ENCODE data around the gene OR2L3. TPM values are rescaled to one million over a fixed set of nuclear protein-coding genes. Genes with fewer than 3 reads are reported as not detected.

Gene OR2L3, protein sequence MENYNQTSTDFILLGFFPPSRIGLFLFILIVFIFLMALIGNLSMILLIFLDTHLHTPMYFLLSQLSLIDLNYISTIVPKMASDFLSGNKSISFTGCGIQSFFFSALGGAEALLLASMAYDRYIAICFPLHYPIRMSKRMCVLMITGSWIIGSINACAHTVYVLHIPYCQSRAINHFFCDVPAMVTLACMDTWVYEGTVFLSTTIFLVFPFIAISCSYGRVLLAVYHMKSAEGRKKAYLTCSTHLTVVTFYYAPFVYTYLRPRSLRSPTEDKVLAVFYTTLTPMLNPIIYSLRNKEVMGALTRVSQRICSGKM
- total RNA-seq (2014; rRNA removed) (0.15 TPM in 1 of 2 replicates, not detected in the other), Bru-seq, nascent RNA (percentile 28 among the genes with signal in this experiment), BruChase-seq, experiment 1, labeled RNA remaining after a 6-hour chase (percentile 34 among the genes with signal in this experiment), BruChase-seq, experiment 2, labeled RNA remaining after a 2-hour chase (percentile 44 among the genes with signal in this experiment)
- long read RNA-seq = 0 reads

DNA sequence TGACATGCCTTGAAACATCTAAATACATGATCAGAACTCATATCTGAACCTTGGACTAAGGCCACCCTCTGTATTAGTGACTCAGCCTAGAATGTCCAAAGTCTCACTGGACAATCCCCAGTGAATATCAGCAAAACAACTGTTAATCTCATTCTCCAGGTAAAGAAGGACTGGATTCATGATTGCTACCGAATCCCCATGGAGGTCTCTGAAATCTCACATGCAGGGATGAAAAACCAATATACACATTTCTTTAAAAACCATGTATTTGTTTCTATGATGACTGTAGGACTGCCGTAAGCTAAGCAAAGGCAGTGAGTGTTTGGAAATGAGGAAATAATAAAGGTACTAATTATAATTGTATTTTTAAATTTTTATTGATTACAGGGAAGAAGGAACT lies at the start of gene OR2L3:
OR2L3 (plus strand) TSS at position 301 of the 400 bp plus-strand sequence. CDS start 13,846 bp downstream, outside the sequence.
- ChIA-PET CTCF (interaction anchor here (0.6 kb wide), 1 partner anchor 205 kb away, joined by 4 read pairs; no protein-coding TSS in a partner anchor), POLR2A (ENCODE audit: unreplicated experiment) (no interaction called here)
- no TSS peak for BruUV-seq (replicated peaks)
- H3F3A ChIP-seq (ENCODE audit: low read length, unreplicated experiment) = no peaks in the 10 kb centered on the region
- H3K9me3 ChIP-seq (ENCODE audit: low read length) = no peaks in the 10 kb centered on the region
- H3K4me2 ChIP-seq (ENCODE audit: low read length) = no peak within 1 kb of the TSS
- DNase-seq (no peak), ATAC-seq (no peak)
- no peak within 1 kb of the TSS for H3K9ac ChIP-seq (ENCODE audit: low read length)
- H3K79me2 ChIP-seq (ENCODE audit: low read length) = no peaks in the 10 kb centered on the region
- H4K20me1 ChIP-seq (ENCODE audit: low read length) = no peaks in the 10 kb centered on the region
- H2AFZ ChIP-seq (ENCODE audit: low read length) = no peak within 1 kb of the TSS
- H3K27me3 ChIP-seq (ENCODE audit: low read length) = no peaks in the 10 kb centered on the region
- H3K27ac ChIP-seq (ENCODE audit: low read length) = no peak within 1 kb of the TSS
- no peaks in the 10 kb centered on the region for H3K4me1 ChIP-seq (ENCODE audit: insufficient read depth, low read length)
- H3K9me2 ChIP-seq (replicated peaks; ENCODE audit: low read length) = no peaks in the 10 kb centered on the region
- no peak for TF ChIP-seq EZH2phosphoT487 (IDR thresholded peaks at IDR 0.05; ENCODE audit: borderline replicate concordance, low read length)
- intact Hi-C loops (cut with micrococcal nuclease) = loop anchor here (5.0 kb wide), 1 partner anchor 109 kb away; no protein-coding TSS in a partner anchor
- no peak within 1 kb of the TSS for H3K4me3 ChIP-seq (ENCODE audit: low read length)
- H3K36me3 ChIP-seq (ENCODE audit: low read depth, low read length) = no peaks in the 10 kb centered on the region

DNA sequence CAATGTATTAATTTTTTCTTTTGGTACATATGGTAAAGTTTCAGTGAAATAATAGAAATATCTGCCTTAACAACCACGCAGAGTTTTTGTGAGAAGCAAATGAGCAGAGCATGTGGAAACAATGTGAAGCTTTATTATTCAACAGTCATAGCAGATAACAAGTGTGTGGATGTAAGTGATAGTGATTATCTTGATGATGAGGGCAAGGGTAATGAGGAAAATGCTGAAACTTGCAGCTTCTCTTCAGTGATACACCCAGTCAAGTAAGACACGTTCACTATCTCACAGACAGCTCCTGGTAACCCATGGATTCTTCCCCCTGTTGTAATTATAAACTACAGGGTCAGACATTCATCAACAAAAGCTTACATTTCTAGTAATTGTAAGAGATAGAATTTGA lies 47.8 kb upstream of the OR2L3 start:
- Histone ChIP-seq H3K27me3 (ENCODE audit: low read length) (no peaks in the 10 kb centered on the region), H3K4me1 (ENCODE audit: insufficient read depth, low read length) (peaks cover 12% of the 10 kb centered on the region; the same call in 1 of the 2 replicates), H3F3A (ENCODE audit: low read length, unreplicated experiment) (no peaks in the 10 kb centered on the region), H3K4me2 (ENCODE audit: low read length) (no peak overlapping the region), H3K27ac (ENCODE audit: low read length) (no peak overlapping the region), H3K79me2 (ENCODE audit: low read length) (no peaks in the 10 kb centered on the region), H2AFZ (ENCODE audit: low read length) (no peak overlapping the region), H4K20me1 (ENCODE audit: low read length) (no peaks in the 10 kb centered on the region), H3K36me3 (ENCODE audit: low read depth, low read length) (no peaks in the 10 kb centered on the region), H3K9me2 (replicated peaks; ENCODE audit: low read length) (no peaks in the 10 kb centered on the region), H3K4me3 (ENCODE audit: low read length) (no peak overlapping the region), H3K9me3 (ENCODE audit: low read length) (no peaks in the 10 kb centered on the region), H3K9ac (ENCODE audit: low read length) (no peak overlapping the region)
- TF ChIP-seq, protein P1, sequence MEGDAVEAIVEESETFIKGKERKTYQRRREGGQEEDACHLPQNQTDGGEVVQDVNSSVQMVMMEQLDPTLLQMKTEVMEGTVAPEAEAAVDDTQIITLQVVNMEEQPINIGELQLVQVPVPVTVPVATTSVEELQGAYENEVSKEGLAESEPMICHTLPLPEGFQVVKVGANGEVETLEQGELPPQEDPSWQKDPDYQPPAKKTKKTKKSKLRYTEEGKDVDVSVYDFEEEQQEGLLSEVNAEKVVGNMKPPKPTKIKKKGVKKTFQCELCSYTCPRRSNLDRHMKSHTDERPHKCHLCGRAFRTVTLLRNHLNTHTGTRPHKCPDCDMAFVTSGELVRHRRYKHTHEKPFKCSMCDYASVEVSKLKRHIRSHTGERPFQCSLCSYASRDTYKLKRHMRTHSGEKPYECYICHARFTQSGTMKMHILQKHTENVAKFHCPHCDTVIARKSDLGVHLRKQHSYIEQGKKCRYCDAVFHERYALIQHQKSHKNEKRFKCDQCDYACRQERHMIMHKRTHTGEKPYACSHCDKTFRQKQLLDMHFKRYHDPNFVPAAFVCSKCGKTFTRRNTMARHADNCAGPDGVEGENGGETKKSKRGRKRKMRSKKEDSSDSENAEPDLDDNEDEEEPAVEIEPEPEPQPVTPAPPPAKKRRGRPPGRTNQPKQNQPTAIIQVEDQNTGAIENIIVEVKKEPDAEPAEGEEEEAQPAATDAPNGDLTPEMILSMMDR (conservative IDR thresholded peaks at IDR 0.05; ENCODE audit: low read depth, low read length) = no peak
- TF ChIP-seq EZH2 (IDR thresholded peaks at IDR 0.05; ENCODE audit: low read length, unreplicated experiment) (no peak), EZH2phosphoT487 (IDR thresholded peaks at IDR 0.05; ENCODE audit: borderline replicate concordance, low read length) (no peak)
- DNase-seq (no peak), ATAC-seq (no peak)
- no TSS peak for BruUV-seq (replicated peaks)
- ChIA-PET POLR2A (ENCODE audit: unreplicated experiment) (no interaction called here), CTCF (no interaction called here)
- intact Hi-C loops (cut with micrococcal nuclease) = no loop called here

DNA sequence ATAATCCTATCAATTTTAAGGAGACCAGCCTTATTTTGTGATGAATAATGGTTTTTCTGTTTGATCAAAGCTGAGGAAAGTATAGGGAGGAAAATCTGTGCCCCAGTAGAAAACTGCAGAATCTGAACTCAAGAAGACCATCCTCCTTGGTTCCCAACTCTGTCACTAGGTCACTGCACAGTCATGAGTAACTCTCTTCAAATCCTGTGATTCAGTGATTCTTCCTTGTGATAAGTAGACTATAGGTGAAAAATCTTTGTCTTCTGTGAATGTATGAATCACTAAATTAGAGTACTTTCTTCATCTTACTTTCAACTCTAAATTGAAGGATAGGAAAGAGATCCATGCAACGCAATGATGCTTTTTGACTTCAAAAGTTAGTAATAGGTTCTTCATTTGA lies 46.5 kb upstream of the OR2L3 start:
- H3K9me3 ChIP-seq (ENCODE audit: low read length) = no peaks in the 10 kb centered on the region
- TF ChIP-seq, protein P1 (conservative IDR thresholded peaks at IDR 0.05; ENCODE audit: low read depth, low read length) = no peak
- no peak for TF ChIP-seq EZH2 (IDR thresholded peaks at IDR 0.05; ENCODE audit: low read length, unreplicated experiment)
- no peak for TF ChIP-seq EZH2phosphoT487 (IDR thresholded peaks at IDR 0.05; ENCODE audit: borderline replicate concordance, low read length)
- H3K79me2 ChIP-seq (ENCODE audit: low read length) = no peaks in the 10 kb centered on the region
- H3F3A ChIP-seq (ENCODE audit: low read length, unreplicated experiment) = no peaks in the 10 kb centered on the region
- CTCF ChIA-PET = no interaction called here
- H3K36me3 ChIP-seq (ENCODE audit: low read depth, low read length) = no peaks in the 10 kb centered on the region
- ATAC-seq (peak; percentile 71), DNase-seq (peak; percentile 67)
- H4K20me1 ChIP-seq (ENCODE audit: low read length) = no peaks in the 10 kb centered on the region
- intact Hi-C loops (cut with micrococcal nuclease) = no loop called here
- peak overlapping the region; percentile 8; the same call in 1 of the 2 replicates for H3K4me2 ChIP-seq (ENCODE audit: low read length)
- no peak overlapping the region for H3K4me3 ChIP-seq (ENCODE audit: low read length)
- no TSS peak for BruUV-seq (replicated peaks)
- no peaks in the 10 kb centered on the region for H3K9me2 ChIP-seq (replicated peaks; ENCODE audit: low read length)
- no peak overlapping the region for H3K9ac ChIP-seq (ENCODE audit: low read length)
- H2AFZ ChIP-seq (ENCODE audit: low read length) = no peak overlapping the region
- peaks cover 12% of the 10 kb centered on the region; the same call in 1 of the 2 replicates for H3K4me1 ChIP-seq (ENCODE audit: insufficient read depth, low read length)
- POLR2A ChIA-PET (ENCODE audit: unreplicated experiment) = no interaction called here
- H3K27me3 ChIP-seq (ENCODE audit: low read length) = no peaks in the 10 kb centered on the region
- H3K27ac ChIP-seq (ENCODE audit: low read length) = no peak overlapping the region

Measured in PC-3 (cell line).